ENCODE measurements around the gene POLE.
A peak's percentile ranks its signal among the peaks of the same experiment; 100 is the strongest.

The POLE gene

GRCh38 chr12:132648616-132649225 lies 38.4 kb downstream of the POLE start:
- DNase-seq, result no peak

GRCh38 chr12:132647858-132648257 lies 39.3 kb downstream of the POLE start:
- DNase-seq, result no peak

GRCh38 chr12:132646850-132647249 lies 40.3 kb downstream of the POLE start:
- no peak for DNase-seq

- no peak for DNase-seq
Measured at GRCh38 chr12:132642846-132643835, 44.0 kb downstream of the POLE start.

- DNase-seq, result no peak
Measured at GRCh38 chr12:132641811-132642650, 45.1 kb downstream of the POLE start.

GRCh38 chr12:132640936-132641335 lies 46.2 kb downstream of the POLE start:
- no peak for DNase-seq

- DNase-seq, result no peak
Measured at GRCh38 chr12:132639956-132640520, 47.1 kb downstream of the POLE start.

- peak; percentile 18 for DNase-seq
Measured at GRCh38 chr12:132638541-132639408, 48.4 kb downstream of the POLE start.

- no peak for DNase-seq
Measured at GRCh38 chr12:132637811-132638210, 49.3 kb downstream of the POLE start.

- no peak for DNase-seq
Measured at GRCh38 chr12:132635076-132635955, 51.8 kb downstream of the POLE start.

GRCh38 chr12:132634411-132634990 lies 52.6 kb downstream of the POLE start:
- DNase-seq, result no peak

- no peak for DNase-seq
Measured at GRCh38 chr12:132633901-132634300, 53.2 kb downstream of the POLE start.

- no peak for DNase-seq
Measured at GRCh38 chr12:132633398-132633797, 53.7 kb downstream of the POLE start.

GRCh38 chr12:132632521-132633228 lies 54.5 kb downstream of the POLE start:
- no peak for DNase-seq

- no peak for DNase-seq
Measured at GRCh38 chr12:132631666-132632065, 55.5 kb downstream of the POLE start.

- DNase-seq, result no peak
Measured at GRCh38 chr12:132630672-132631071, 56.5 kb downstream of the POLE start.

GRCh38 chr12:132629330-132629729 lies 57.8 kb downstream of the POLE start:
- no peak for DNase-seq

- no peak for DNase-seq
Measured at GRCh38 chr12:132625731-132626430, 61.3 kb downstream of the POLE start.

Data from NCI-H1694 treated with DMSO at 0.1 percent for 48 hours (cell line).